ENCODE measurements around the gene EXOG.
"Not testable (repeated sequence)": the region's sequence is repeated elsewhere in the genome, so short reads cannot be mapped to it uniquely, and the experiment has no call there.

Gene EXOG

DNA sequence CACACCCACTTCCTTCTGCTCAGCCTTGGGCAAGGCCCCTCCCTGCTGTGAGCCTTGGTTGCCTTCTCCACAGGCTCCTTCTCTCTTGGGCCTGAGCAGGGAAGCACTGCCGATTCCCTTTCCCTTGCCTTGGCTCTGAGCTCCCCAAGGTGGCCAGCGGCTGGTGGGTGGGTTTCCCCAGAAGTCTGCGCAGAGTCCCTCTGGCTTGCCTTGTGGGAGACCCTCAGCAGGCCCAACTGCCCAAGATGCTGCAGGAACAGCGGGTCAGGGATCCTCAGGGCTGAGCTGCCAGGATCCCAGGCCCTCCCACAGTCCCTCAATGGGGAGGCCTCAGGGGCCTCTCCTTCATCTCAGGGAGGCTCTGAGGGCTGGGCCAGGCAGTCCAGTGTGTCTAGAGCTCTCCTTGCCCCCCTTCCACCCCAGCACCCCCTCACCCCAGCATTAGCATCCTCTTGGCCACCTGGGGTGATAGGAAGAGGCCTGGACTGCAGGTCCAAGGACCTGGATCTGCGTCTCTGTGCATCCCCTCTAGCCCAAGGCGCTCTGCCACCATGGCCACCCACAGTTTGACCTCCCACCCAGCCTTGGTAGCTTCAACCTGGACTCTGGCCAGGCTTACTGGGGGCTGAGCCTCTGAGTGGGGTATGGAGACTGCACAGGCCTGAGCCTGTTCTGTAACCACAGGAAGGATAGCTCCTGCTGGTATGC, 68.6 kb downstream of the EXOG start:
- DNase-seq: no peak

DNA sequence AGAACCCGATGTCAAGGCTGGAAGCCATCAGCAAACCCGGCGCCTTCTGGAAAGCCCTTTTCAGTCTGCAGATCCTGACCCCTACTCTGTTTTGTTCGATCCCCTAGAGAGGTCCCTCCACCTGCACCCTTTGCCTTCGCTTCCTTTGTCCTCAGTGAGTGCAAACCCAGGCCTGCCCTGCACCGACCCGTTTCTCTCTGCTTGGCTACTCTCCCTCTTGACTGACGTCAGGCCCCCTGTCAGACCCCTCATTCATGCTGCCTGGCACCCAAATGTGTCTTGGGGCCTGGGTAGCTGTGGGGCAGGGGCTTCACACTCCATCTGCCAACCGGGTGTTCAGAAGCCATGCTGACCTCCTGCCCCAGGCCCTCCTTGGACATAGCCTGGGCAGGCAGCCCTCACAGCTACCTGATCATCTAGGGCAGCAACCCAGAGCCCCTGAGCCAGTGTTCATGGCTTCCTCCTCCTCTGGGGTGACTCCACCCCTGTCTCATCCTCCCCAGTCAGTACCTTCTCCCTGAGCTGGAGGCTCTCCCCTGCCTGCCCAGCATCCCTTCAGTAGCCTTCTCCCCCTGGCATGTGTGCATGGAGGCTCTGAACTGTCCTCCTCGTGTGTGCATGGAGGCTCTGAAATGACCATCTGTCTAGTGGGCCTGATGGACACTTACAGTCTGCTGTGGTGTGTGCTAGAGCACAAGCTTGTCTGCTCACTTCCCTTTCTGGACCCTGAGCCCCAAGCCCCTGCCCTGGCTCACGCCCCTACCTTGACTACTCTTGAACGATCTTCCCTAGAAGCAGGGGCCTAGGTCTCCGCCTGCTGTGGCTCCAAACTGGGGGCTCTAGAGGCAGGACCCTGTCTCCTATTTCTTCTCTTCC, 69.4 kb downstream of the EXOG start:
- no peak for DNase-seq

DNA sequence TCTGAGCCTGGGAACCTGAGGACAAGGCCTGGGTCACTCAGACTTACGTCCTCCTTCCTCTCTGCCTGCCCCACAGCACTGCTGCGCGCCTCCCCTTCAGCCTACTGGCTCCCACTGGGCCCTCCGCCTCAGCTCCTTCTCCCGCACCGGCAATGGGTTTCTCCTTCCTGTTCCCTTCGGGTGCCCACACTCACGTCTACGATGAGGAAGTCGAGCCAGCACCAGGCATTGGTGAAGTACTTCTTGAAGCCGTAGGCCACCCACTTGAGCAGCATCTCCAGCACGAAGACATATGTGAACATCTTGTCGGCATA, 70.0 kb downstream of the EXOG start:
- DNase-seq: no peak

DNA sequence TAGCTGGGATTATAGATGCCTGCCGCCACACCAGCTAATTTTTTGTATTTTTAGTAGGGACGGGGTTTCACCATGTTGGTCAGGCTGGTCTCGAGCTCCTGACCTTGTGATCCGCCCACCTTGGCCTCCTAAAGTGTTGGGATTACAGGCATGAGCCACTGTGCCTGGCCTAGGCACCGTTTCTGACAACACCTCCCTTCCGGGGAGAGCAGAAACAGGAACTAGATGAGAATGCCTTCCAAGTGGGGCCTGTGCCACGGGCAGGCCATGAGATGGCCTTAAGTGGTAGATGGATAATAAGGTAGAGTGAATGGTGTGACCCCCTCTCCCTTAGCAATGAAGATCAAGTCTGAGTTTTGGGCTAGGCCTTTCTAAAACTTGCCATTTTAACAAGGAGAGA, 70.7 kb downstream of the EXOG start:
- DNase-seq: not testable (repeated sequence)

DNA sequence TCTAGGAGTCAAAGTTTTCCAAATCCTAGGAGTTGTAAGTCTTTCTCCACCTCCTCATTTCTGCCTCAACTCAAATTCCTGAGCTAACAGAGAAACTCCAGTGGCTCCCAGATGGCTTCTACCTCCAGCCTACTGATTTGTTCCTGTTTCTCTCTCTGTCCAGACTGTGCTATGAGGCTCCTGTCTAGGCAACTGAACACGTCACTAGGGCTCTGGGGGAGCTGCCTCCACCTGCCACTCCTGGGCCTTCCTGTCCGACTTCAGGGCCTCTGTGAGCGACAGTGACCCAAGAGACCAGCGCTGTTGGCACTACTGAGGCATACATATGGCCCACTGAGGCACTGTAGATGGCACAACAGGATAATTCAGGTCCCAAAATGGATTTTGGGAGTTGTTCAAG, 71.4 kb downstream of the EXOG start:
- no peak for DNase-seq

DNA sequence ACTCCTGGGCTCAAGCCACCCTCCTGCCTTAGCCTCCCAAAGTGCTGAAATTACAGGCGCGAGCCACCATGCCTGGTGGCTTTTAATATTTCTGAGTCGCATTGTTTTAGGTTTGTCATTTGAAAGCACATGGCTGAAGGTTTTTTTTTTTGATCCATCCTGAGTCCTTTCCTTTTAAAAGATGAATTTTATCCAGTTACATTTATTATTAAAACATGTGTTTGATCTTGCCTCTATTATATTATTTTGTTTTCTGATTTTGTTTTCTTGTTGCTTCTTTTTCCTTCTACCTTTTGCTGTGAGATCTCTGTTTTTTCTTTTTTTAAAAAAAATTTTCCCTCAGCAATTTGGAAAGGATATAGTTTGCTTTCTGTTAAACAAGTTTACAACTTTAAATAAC, 77.0 kb downstream of the EXOG start:
- no peak for DNase-seq

DNA sequence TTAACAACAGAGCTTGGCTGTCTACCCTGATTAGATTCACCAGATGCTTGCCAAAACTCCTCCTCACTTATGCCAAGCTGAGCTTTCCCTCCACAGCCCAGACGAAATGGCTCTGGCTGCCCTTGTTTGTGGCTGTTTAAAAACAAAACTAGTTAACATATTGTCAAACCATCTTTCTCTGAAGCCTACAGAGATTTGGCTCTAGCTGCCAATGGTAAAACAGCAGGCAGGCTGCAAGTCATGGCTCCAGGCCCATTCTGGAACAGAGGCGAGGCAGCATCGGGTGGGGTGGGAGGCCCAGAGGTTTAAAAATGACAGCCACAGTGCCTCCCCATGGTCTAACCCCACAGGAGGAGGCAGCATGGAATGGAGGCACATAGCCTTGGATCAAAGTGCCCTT, 77.4 kb downstream of the EXOG start:
- no peak for DNase-seq

DNA sequence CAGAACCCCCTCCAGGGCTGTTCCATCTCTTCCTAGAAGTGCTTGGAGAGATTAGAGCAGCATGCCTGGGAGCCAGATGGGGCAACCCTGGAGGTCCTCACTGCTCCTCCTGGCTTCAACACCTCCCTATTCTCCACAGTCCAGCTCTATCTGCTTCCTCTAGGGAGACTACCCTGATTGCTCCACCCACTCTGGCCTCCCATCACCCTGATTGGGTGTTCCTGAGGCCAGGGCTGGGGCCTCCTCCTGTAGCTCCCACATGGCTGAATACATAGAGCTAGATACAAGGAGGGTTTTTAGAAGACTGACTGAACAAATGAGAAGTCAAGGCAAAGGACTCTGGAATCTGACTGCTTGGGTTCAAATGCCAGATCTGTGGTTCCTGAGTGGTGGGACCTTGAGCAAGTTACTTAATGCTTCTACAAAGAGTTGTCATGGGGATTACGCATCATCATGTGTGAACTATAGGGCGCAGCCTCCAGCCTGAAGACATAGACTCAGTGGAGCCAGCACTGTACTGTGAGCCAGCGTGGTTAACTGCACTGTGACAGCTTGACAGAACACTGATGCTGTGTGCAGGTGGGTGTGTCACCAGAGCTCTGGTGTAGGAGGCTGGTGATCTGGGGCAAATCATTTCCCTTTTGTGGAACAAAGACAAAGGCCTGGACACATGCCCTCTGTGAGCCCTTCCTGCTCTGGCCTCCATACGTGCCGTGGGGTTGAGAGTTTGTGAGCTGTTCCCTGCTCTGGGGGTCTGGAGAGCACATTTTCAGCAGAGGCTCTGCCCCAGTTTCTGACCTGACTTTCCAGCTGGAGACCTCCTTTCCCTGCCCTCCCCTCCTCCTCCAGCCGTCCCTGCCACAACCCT, 78.5 kb downstream of the EXOG start:
- DNase-seq: no peak

DNA sequence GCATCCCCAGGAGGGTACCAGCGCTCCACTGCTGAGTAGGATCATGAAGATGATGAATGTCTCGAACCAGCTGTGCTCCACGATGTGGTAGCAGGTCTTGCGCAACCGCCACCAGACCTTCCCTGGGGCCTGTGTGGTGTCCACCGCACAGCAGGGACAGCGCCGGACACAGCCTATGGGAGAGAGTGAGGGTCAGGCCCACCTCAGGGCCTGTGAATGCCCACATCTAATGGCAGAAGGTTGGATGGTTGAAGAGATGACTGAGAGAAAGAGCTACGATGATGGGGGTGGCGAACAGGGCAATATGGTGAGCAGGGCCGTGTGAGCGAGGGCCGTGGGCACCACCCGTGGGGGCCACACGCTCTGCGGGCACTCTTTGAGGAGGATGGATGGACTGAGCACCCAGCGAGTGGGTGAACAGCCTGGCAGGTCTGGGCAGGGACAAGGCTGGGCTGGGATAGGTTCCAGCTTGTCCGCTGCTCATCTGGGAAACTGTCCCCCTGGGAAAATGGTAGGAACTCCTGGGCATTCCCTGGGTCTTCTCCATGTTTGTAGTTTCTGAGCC, 79.2 kb downstream of the EXOG start:
- no peak for DNase-seq
